KBM-7 (cell line): ENCODE measurements around the gene CDH23.

Source experiments
- DNase-seq: peaks from one replicate; pipeline ENCODE4 v3.0.0-alpha.2; 2015
- in situ Hi-C: fragments of 300-500 bp; cut with MboI; formaldehyde crosslinking; loops from 2 replicates; pipeline ENCODE4 v1.14.3; 2020; ENCODE audit warnings: low sequenced_read_pairs, low pct_unique_long_range_greater_than_20kb, mixed read lengths

Gene CDH23

DNA sequence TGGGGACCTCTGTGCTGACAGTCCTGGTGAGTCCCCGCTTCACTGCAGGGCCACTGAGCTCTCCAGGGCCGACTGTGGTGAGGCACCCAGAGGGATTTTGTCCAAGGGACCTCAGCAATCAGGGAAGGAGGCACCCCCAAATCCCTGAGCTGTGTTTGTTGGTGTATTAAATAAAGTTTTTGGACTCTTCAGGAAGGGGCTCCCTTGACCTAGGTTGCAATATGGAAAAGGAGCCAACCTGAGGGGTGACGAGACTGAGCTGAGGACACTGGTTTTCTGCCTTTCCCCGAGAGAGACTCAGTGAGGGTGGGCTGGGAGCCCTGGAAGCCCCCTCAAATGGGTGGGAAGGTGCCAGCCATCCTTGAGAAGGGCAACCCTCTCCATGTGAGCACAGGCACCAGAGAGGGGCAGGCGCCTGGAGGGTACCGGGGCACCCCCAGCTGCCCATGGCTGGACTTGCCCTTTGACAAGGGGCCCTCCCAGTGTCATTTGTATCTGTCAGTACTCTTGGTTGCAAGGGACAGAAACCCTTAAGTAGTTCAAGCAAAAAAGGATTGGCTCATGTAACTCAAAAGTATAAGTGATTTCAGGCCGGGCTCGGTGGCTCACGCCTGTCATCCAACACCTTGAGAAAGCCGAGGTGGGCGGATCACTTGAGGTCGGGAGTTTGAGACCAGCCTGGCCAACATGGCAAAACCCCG lies 250.0 kb downstream of the CDH23 start:
- in situ Hi-C loops = no loop called here
- DNase-seq = no peak

DNA sequence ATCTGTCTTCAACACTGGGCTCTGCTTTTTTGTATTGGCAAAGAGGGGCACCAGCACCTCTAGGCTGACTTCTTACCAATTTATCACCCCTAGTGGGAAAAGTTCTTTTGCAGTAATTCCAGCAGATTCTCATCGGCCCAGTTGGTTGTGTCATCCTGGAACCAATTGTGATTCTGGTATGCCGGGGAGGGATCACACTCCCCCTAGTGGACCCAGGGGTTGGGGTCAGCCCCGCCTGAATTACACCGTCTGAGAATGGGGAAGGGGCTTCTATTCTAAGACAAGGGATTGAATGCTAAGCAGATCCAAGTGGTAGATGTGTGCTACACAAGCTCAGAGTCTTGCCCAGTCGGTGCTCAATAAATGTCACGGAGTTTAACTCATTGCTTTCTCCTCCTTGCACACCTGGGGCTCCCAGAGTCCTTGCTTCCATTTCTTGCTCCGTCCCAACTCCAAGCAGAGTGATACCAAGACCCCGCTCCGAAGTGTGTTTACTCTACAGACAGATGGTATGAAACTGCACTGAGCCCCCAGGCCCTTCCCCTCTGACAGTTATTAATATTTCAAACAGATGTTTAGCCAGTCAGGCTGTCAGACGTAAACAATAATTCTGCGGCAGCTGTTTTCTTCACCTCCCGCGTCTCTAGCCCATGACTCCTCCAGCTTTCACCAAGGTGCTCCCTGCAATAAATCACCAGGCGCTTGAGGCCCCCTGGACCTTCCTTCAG lies 251.0 kb downstream of the CDH23 start:
- DNase-seq = no peak
- in situ Hi-C loops = no loop called here

- in situ Hi-C loops = no loop called here
- DNase-seq = no peak
These were observed 251.7 kb downstream of the CDH23 start for GRCh38 chr10:71648254-71648932.

- no peak for DNase-seq
- in situ Hi-C loops = no loop called here
These were observed 252.2 kb downstream of the CDH23 start for GRCh38 chr10:71648933-71649320.

DNA sequence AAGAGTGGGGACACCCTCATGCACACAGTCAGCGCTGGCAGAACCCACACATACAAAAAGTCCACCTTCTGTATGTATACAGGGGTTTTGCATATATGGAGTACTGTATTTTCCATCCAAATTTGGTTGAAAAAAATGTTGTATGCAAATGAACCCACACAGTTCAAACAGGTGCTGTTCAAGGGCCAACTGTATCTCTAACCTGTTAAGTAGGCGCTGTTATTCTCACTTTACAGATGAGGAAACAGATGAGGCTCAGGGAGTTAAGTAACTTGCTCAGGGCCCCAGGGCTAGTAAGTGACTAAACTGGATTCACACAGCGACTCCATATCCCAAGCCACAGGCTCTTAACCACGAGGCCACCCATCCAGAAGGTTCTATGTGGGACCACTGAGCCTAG lies 252.9 kb downstream of the CDH23 start:
- no peak for DNase-seq
- in situ Hi-C loops = no loop called here

DNA sequence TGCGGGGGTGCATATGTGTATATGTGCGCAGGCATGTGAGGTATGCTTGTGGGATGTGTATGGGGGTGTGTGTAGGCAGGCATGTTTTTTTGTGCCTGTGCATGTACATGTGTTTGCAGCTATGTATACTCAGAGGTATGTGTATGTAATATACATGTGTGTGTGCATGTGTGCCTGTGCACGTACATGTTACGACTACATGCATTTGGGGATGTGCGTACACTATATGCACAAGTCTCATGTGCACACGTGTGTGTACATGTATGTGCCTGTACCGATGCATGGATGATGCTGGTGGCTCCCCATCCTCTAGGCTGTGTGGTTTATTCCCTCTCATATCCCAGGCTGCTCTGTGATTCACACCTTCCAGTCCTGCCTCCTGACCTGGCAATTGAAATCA lies 253.7 kb downstream of the CDH23 start:
- DNase-seq = no peak
- in situ Hi-C loops = no loop called here

DNA sequence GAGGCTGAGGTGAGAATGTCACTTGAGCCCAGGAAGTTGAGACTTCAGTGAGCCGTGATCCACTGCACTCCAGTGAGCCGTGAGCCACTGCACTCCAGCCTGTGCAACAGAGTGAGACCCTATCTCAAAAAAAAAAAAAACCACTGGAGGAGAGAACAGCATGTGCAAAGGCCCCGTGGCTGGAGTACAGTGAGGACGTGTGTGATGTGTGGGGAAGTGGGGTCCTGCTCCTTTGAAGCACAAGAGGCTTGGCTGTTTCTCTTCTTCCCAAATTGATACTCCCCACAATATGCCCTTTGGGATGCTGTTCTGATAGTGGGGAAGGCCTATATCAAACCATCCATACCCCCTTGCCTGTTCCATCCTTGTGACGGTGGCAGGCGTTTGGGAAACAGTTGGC lies 254.7 kb downstream of the CDH23 start:
- in situ Hi-C loops = no loop called here
- no peak for DNase-seq

GRCh38 chr10:71651928-71652327 lies 255.2 kb downstream of the CDH23 start:
- no peak for DNase-seq
- in situ Hi-C loops = no loop called here

DNA sequence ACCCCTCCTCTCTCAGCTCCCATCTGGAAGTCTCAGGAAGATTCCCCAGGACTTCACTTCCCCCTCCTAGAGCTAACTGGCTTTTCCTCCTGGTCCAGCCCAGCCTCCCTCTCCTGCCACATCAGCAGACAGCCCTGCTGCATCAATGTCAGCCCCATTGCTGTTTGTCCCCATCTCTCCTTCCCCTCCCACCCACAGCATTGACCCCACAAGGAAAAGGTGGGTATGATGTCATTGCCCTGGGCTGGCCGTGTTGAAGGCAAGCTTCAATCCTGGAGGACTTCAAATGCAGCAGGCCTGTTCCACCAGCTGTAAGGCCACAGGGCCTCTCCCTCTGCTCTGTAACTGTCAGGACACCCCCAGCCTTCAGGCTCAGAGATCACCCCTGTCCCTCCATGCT lies 256.3 kb downstream of the CDH23 start:
- in situ Hi-C loops = no loop called here
- DNase-seq = no peak

DNA sequence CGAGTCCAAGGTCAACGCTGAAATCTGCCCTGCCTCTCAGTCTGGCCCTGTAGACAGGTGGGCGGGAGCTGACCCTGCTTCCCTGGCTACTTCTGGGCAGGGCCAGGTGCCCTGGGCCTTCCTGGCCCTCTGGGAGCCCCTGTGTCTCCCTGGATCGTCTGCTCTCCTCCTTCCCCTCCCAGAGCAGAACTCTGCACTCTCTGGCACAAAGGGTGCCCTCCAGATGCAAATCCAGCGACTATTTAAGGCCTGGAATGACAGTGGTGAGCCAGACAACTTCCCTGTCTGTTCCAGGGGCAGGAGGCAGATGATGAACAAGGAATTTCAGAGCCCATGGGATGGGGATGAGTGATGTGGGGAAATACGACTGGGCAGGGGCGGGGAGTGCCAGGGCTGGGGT lies 259.5 kb downstream of the CDH23 start:
- in situ Hi-C loops = no loop called here
- DNase-seq = no peak

DNA sequence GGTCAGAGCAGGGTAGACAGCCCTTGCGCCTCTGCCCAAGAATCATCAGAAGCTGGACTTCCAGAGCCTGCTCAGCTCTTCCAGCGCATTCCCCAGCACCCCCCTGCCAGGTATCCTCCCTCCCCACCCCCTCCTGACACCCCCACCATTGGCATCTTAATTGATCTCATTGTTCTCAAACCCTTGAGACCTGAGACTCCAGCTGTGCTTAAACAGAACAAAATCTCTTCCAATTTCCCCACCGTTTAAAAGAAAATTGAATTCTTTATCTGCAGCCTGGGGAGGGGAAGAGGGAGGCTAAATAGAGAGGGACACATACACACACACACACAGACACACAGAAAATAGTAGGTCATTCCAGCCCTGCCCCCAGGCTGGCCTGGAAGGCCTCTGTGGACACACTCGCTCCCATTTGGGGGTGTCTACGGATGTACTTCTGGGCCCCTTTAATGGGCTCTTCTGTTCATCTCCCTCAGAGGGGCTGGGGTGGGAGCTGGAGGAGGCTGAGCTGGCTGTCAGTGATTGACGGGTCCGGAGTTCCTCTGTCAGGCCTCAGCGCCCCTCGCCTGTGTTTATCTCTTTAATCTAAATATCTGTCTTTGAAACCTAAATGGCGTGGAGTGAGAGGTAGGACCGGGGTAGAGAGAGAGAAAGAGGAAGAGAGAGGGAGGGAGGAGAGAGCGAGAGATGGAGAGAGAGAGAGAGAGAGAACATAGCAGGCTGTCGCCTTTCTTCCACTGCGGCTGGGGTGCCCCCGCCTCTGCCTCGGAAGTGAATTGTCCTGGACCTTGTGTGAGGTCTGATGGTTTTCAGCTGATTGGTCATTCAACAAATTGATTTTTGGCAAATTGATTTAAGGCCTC lies 261.1 kb downstream of the CDH23 start:
- in situ Hi-C loops = no loop called here
- peak; percentile 39 for DNase-seq

DNA sequence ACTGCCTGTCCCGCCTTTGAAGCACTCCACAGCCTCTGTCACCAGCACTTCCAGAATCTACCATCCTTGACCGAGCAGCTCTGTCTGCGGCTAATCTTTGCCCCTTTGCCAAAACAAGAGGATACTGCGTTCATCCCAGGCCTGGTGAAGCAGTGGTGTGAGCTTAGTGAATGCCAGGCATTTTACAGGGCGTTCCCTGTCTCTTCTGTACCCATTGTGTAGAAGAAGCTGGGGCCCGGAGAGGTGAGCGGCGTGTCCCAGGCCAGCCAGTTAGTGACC lies 261.7 kb downstream of the CDH23 start:
- in situ Hi-C loops = no loop called here
- DNase-seq = no peak

DNA sequence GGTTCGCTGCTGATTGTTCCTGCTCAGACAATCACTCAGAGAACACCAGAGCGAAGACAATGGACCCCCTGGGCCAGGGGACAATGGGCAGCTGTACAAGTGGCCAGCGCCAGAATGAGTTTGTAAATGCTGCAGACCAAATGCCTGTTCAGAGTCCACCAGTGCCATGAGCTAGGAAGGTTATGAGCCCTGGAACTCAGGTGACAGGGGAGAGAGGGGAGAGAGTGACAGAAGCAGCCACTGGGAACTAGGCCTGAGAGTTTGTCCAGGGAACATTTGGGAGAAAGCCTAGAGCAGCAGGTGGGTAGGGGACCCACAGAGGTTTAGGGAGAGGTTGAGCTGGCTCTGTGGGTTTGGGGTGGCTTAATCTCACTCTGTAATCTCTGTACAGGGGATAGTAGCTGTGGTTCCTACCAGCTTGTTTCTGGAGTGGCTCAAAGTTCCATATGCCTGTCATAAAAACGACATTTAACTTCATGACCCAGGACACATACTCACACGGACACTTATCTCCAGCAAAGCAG lies 262.5 kb downstream of the CDH23 start:
- in situ Hi-C loops = no loop called here
- DNase-seq = peak; percentile 50

DNA sequence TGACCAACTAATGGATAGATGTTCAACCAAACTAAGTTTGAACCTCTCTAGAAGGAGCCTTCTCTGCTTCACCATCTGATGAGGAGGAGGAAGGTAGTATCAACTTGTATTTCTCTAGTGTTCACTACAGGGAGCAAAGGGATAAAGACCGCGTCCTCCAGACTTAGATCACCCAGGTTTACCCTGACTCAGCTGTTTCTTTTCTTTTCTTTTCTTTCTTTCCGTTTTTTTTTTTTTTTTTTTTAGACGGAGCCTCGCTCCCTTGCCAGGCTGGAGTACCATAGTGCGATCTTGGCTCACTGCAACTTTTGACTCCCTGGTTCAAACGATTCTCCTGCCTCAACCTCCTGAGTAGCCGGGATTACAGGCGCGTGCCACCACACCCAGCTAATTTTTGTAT lies 263.0 kb downstream of the CDH23 start:
- in situ Hi-C loops = no loop called here
- no peak for DNase-seq

DNA sequence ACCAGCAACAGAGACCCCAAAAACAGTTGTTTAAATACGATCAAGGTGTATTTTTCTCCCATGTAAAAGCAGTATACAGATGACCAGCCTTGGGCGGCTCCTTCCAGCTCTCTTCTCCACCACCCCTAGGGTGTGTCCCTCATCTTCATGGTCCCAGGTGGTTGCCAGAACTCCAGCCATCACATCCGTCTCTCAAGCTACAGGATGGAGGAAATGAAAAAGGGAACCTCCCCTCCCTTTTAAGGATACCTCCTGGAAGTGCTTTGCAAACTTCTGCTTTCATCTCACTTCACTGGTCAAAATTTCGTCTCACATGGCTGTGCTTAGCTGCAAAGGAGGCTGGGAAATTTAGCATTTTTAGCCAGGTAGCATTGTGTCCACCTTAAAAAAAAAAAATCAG lies 263.6 kb downstream of the CDH23 start:
- peak; percentile 33 for DNase-seq
- in situ Hi-C loops = no loop called here

GRCh38 chr10:71661060-71661622 lies 264.4 kb downstream of the CDH23 start:
- no peak for DNase-seq
- in situ Hi-C loops = no loop called here

GRCh38 chr10:71661779-71662336 lies 265.1 kb downstream of the CDH23 start:
- in situ Hi-C loops = no loop called here
- DNase-seq = no peak

DNA sequence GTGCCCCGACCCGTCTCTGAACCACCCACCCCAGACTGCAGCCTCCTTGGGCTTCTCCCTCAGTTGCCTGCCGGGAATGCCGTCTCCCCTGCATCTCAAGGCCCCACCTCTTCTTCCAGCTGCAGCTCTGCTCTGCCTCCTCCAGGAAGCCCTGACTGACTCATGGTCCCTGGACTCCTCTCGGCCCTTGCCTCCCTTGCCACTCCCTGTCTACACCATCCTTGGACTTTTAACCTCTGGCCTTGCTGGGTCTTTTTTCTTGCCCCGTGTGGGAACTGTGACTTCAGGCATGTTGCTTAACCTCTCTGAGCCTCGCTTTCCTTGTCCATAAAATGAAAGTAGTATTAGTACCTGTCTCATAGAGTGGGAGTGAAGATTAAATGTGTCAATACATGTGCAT lies 266.6 kb downstream of the CDH23 start:
- DNase-seq = no peak
- in situ Hi-C loops = no loop called here

DNA sequence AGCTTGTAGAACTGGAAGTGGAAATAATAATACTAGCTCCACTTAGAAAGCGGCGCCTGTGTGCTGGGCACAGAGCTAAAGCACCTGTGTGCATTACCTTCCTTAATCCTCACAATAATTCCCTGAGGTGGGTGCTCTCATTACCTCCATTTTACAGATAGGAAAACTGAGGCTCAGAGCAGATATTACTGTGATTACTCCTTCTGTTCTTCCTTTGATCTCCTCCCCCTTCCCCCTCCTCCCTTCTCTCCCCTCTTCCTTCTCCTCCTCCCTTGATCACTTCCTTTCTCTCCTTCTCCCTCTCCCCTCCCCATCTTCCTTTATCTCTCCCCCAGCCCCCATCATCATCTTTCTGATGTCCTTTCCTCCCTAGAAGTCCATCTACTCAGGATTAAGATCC lies 267.9 kb downstream of the CDH23 start:
- DNase-seq = no peak
- in situ Hi-C loops = no loop called here
